GM23248 (cell line): ENCODE data around the gene GNAI2.

Experiments
- EZH2 ChIP-seq: fragments of 200-600 bp; sonication (generic); IDR thresholded peaks from 2 replicates; pipeline ENCODE4 v1.6.1; 2018; ENCODE audit warnings: antibody characterized with exemption, mild to moderate bottlenecking; ENCODE audit not compliant: insufficient read depth, poor library complexity, severe bottlenecking
- EZH2phosphoT487 ChIP-seq: fragments of 200-600 bp; sonication (generic); IDR thresholded peaks from 2 replicates; pipeline ENCODE4 v1.6.1; 2018; ENCODE audit warnings: antibody characterized with exemption, moderate library complexity, mild to moderate bottlenecking, low read depth; ENCODE audit not compliant: insufficient read depth

DNA sequence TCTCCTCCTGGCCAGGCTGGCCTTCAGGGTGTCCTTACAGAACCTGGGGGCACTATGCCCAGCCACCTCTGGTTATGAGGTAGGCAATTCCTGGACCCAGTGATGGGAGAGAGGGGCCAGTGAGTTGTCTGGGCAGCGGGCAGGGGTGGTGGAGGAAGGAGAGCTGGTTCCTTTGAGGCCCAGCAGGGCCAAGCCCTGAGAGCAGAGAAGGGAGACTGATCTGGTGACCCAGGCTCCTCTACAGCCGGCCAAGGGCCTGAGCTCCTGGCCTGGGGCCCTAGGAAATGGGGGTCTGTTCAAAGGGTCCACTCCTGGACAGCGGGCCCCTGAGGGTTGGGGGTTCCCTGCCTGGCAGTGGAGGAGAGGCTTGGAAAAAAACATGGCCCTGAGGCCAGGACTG lies 23.0 kb upstream of the GNAI2 start:
- TF ChIP-seq EZH2: no peak
- TF ChIP-seq EZH2phosphoT487: no peak
